Measurements from ENCODE around the gene DRC3.

DNA sequence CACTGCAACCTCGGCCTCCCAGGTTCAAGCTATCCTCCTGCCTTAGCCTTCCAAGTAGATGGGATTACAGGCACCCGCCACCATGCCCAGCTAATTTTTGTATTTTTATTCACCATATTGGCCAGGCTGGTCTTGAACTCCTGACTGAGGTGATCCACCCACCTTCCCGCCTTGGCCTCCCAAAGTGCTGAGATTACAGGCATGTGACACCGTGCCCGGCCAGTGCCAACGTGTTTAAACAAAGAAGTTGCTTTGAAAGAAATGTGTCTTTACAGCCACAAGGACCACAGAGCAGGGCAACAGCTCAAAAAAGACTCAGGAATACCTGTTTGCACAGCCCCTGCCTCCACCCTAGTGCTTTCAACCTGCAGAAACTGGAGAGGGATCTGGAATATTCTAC lies 41.3 kb downstream of the DRC3 start:
- TF ChIP-seq JUN (IDR thresholded peaks at IDR 0.05; ENCODE audit: borderline replicate concordance, insufficient read depth, insufficient read length, low read depth) (no peak), POLR2A (IDR thresholded peaks at IDR 0.05; ENCODE audit: low read depth, low read length) (no peak)
